Trophoblast cell (in vitro differentiated cells and primary cell): ENCODE results near the gene LTN1.
"Not testable (repeated sequence)": the region's sequence is repeated elsewhere in the genome, so short reads cannot be mapped to it uniquely, and the experiment has no call there.

Experiments used
- DNase-seq, 2 donors: peaks; one replicate each; pipeline ENCODE4 v3.0.0-alpha.2; 2016
- H2AFZ ChIP-seq: 2 replicates; pipeline ENCODE4 v1.6.1; 2013; ENCODE audit warnings: low read length, moderate library complexity, mild to moderate bottlenecking; ENCODE audit not compliant: insufficient read depth, poor library complexity
- H2AK5ac ChIP-seq: 2 replicates; pipeline ENCODE4 v1.6.1; 2013; ENCODE audit warnings: mild to moderate bottlenecking, low read length
- H2BK120ac ChIP-seq: 2 replicates; pipeline ENCODE4 v1.6.1; 2013; ENCODE audit warnings: low read length, mild to moderate bottlenecking, moderate library complexity; ENCODE audit not compliant: insufficient read depth, poor library complexity
- H2BK12ac ChIP-seq: 2 replicates; pipeline ENCODE4 v1.6.1; 2013; ENCODE audit warnings: mild to moderate bottlenecking, low read length, moderate library complexity
- H2BK5ac ChIP-seq: 2 replicates; pipeline ENCODE4 v1.6.1; 2013; ENCODE audit warnings: low read length, low read depth, moderate library complexity, mild to moderate bottlenecking; ENCODE audit not compliant: poor library complexity
- H3K14ac ChIP-seq: 2 replicates; pipeline ENCODE4 v1.6.1; 2013; ENCODE audit warnings: mild to moderate bottlenecking, low read length
- H3K18ac ChIP-seq: 2 replicates; pipeline ENCODE4 v1.6.1; 2013; ENCODE audit warnings: mild to moderate bottlenecking, low read length
- H3K23ac ChIP-seq: 2 replicates; pipeline ENCODE4 v1.6.1; 2013; ENCODE audit warnings: low read length
- H3K27ac ChIP-seq: 2 replicates; pipeline ENCODE4 v1.5.1; 2013; ENCODE audit warnings: low read depth, mild to moderate bottlenecking, inconsistent platforms, low read length, moderate library complexity
- H3K27me3 ChIP-seq: 2 replicates; pipeline ENCODE4 v1.6.1; 2013; ENCODE audit warnings: inconsistent platforms, mild to moderate bottlenecking, low read length, moderate library complexity; ENCODE audit not compliant: insufficient read depth
- H3K36me3 ChIP-seq, 2 experiments: 1 replicate in 1 of 2; 2 replicates in 1 of 2; pipeline ENCODE4 v1.6.1; 2013; ENCODE audit warnings: low read length in 2 of 2, mild to moderate bottlenecking in 2 of 2, moderate library complexity in 1 of 2; ENCODE audit not compliant: insufficient read depth in 2 of 2, control insufficient read depth in 1 of 2
- H3K4ac ChIP-seq: 2 replicates; pipeline ENCODE4 v1.6.1; 2013; ENCODE audit warnings: low read depth, mild to moderate bottlenecking, low read length, moderate library complexity
- H3K4me1 ChIP-seq, 2 experiments: 1 replicate in 1 of 2; 2 replicates in 1 of 2; pipeline ENCODE4 v1.6.1; 2013; ENCODE audit warnings: low read length in 2 of 2, mild to moderate bottlenecking in 2 of 2, moderate library complexity in 1 of 2; ENCODE audit not compliant: insufficient read depth in 2 of 2, control insufficient read depth in 1 of 2
- H3K4me2 ChIP-seq: 2 replicates; pipeline ENCODE4 v1.6.1; 2013; ENCODE audit warnings: inconsistent platforms, mild to moderate bottlenecking, low read length, moderate library complexity
- H3K4me3 ChIP-seq: 2 replicates; pipeline ENCODE4 v1.5.1; 2013; ENCODE audit warnings: mild to moderate bottlenecking, low read depth, low read length, inconsistent platforms
- H3K79me1 ChIP-seq: one replicate; pipeline ENCODE4 v1.6.1; 2013; ENCODE audit warnings: low read length
- H3K79me2 ChIP-seq: 2 replicates; pipeline ENCODE4 v1.6.1; 2013; ENCODE audit warnings: low read length, mild to moderate bottlenecking; ENCODE audit not compliant: control insufficient read depth, insufficient read depth, poor library complexity
- H3K9ac ChIP-seq: 2 replicates; pipeline ENCODE4 v1.6.1; 2013; ENCODE audit warnings: mild to moderate bottlenecking, low read length
- H3K9me3 ChIP-seq: 2 replicates; pipeline ENCODE4 v1.6.1; 2013; ENCODE audit warnings: low read depth, mild to moderate bottlenecking, control low read depth, inconsistent platforms, low read length; ENCODE audit not compliant: insufficient read depth
- H4K12ac ChIP-seq: 2 replicates; pipeline ENCODE4 v1.6.1; 2013; ENCODE audit warnings: low read depth, mild to moderate bottlenecking, low read length, moderate library complexity
- H4K8ac ChIP-seq: 2 replicates; pipeline ENCODE4 v1.6.1; 2013; ENCODE audit warnings: low read depth, mild to moderate bottlenecking, low read length, moderate library complexity
- H4K91ac ChIP-seq: one replicate; pipeline ENCODE4 v1.6.1; 2013; ENCODE audit warnings: low read depth, mild to moderate bottlenecking, low read length, moderate library complexity
- WGBS: extraction: QIAGEN DNeasy Blood & Tissue Kit; methylation state at CpG from one replicate; pipeline ENCODE4 v1.1.7; 2013; ENCODE audit warnings: missing lambda C conversion rate; ENCODE audit not compliant: insufficient read length, insufficient coverage; ENCODE audit errors: extremely low coverage; 5-methylcytosine and 5-hydroxymethylcytosine counted together

LTN1 gene

GRCh38 chr21:28988146-28988545, 4.5 kb downstream of the LTN1 start:
- H2BK5ac ChIP-seq, H4K91ac ChIP-seq, H3K9me3 ChIP-seq, H3K27me3 ChIP-seq, H3K4me3 ChIP-seq, H3K14ac ChIP-seq, H3K79me1 ChIP-seq, H3K36me3 ChIP-seq, H4K8ac ChIP-seq, H3K27ac ChIP-seq, H2AFZ ChIP-seq, H3K9ac ChIP-seq, H3K4me2 ChIP-seq, H2BK12ac ChIP-seq, H3K79me2 ChIP-seq, H2BK120ac ChIP-seq, H4K12ac ChIP-seq, H3K18ac ChIP-seq, H3K4me1 ChIP-seq, H2AK5ac ChIP-seq, H3K23ac ChIP-seq: not testable (repeated sequence)
- DNase-seq = peak in 1 of 2 donors; percentile 53
- no CpG with 5 or more reads among the region's 6 CpGs for WGBS
- peak overlapping the region; percentile 46 for H3K4ac ChIP-seq

- Histone ChIP-seq H2BK12ac (no peak overlapping the region), H4K8ac (no peak overlapping the region), H3K4ac (no peak overlapping the region), H3K4me1 (no peaks in the 10 kb centered on the region), H3K14ac (no peak overlapping the region), H2BK120ac (no peak overlapping the region), H3K9me3 (no peaks in the 10 kb centered on the region), H4K91ac (no peak overlapping the region), H3K27ac (no peak overlapping the region), H3K4me3 (no peak overlapping the region), H3K79me1 (no peaks in the 10 kb centered on the region), H3K79me2 (no peaks in the 10 kb centered on the region), H2AK5ac (no peak overlapping the region), H4K12ac (no peak overlapping the region), H2BK5ac (no peak overlapping the region), H3K27me3 (no peaks in the 10 kb centered on the region), H3K36me3 (peaks cover 10 to 13% of the 10 kb centered on the region in 2 experiments), H2AFZ (no peak overlapping the region), H3K4me2 (no peak overlapping the region), H3K23ac (no peak overlapping the region), H3K18ac (no peak overlapping the region), H3K9ac (no peak overlapping the region)
- WGBS = no CpG with 5 or more reads among the region's 4 CpGs
- no peak for DNase-seq
Observed at GRCh38 chr21:28986677-28987076, 6.0 kb downstream of the LTN1 start.

- Histone ChIP-seq H2AFZ (no peak overlapping the region), H3K4me2 (no peak overlapping the region), H3K4me1 (no peaks in the 10 kb centered on the region), H3K4me3 (no peak overlapping the region), H3K9me3 (no peaks in the 10 kb centered on the region), H3K14ac (no peak overlapping the region), H4K8ac (no peak overlapping the region), H2BK120ac (no peak overlapping the region), H3K27me3 (no peaks in the 10 kb centered on the region), H4K91ac (no peak overlapping the region), H3K23ac (no peak overlapping the region), H3K4ac (no peak overlapping the region), H2BK12ac (no peak overlapping the region), H2BK5ac (no peak overlapping the region), H3K27ac (no peak overlapping the region), H3K36me3 (peaks cover 12 to 23% of the 10 kb centered on the region in 2 experiments), H3K9ac (no peak overlapping the region), H2AK5ac (no peak overlapping the region), H3K18ac (no peak overlapping the region), H3K79me1 (no peaks in the 10 kb centered on the region), H3K79me2 (no peaks in the 10 kb centered on the region), H4K12ac (no peak overlapping the region)
- DNase-seq = no peak
- WGBS = no CpG with 5 or more reads among the region's 1 CpG
Observed at GRCh38 chr21:28982637-28983036, 10.0 kb downstream of the LTN1 start.

GRCh38 chr21:28979092-28979491, 13.6 kb downstream of the LTN1 start:
- Histone ChIP-seq H3K36me3 (peaks cover 14 to 27% of the 10 kb centered on the region in 2 experiments), H3K27me3 (no peaks in the 10 kb centered on the region), H3K79me1 (no peaks in the 10 kb centered on the region), H3K9me3 (no peaks in the 10 kb centered on the region), H3K14ac (no peak overlapping the region), H3K79me2 (no peaks in the 10 kb centered on the region), H4K8ac (no peak overlapping the region), H3K4me2 (no peak overlapping the region), H2AFZ (no peak overlapping the region), H2AK5ac (no peak overlapping the region), H3K9ac (no peak overlapping the region), H4K12ac (no peak overlapping the region), H3K4me3 (no peak overlapping the region), H2BK12ac (no peak overlapping the region), H3K23ac (no peak overlapping the region), H4K91ac (no peak overlapping the region), H3K4me1 (no peaks in the 10 kb centered on the region), H2BK5ac (no peak overlapping the region), H3K27ac (no peak overlapping the region), H2BK120ac (no peak overlapping the region), H3K4ac (no peak overlapping the region), H3K18ac (no peak overlapping the region)
- no peak for DNase-seq
- no CpG with 5 or more reads among the region's 1 CpG for WGBS
